ENCODE measurements around the gene TAAR8.

The TAAR8 gene

GRCh38 chr6:132552372-132552771 is at the start of gene TAAR8:
Gene TAAR8 (plus strand): TSS chr6:132552672. CDS start chr6:132552693, 21 bp downstream.
- no peak within 1 kb of the TSS for H3K9ac ChIP-seq (ENCODE audit: low read length)
- H3K27ac ChIP-seq (ENCODE audit: low read depth, low read length, poor library complexity, severe bottlenecking), result no peak within 1 kb of the TSS
- H3K4me2 ChIP-seq (ENCODE audit: low read length), result no peak within 1 kb of the TSS
- no peaks in the 10 kb centered on the region for H3K79me2 ChIP-seq (ENCODE audit: insufficient read depth, low read length)
- H3K27me3 ChIP-seq (ENCODE audit: insufficient read depth, low read length), result no peaks in the 10 kb centered on the region
- no peaks in the 10 kb centered on the region for H3K36me3 ChIP-seq (ENCODE audit: insufficient read depth, low read length)
- TF ChIP-seq CTCF (IDR thresholded peaks at IDR 0.05; ENCODE audit: low read length) (no peak), EZH2 (IDR thresholded peaks at IDR 0.05; ENCODE audit: borderline replicate concordance, low read length) (no peak)
- no peak within 1 kb of the TSS for H3K4me3 ChIP-seq (ENCODE audit: low read depth, low read length, poor library complexity, severe bottlenecking)
- no peak within 1 kb of the TSS for H2AFZ ChIP-seq (ENCODE audit: low read length)
- H3K9me3 ChIP-seq (ENCODE audit: low read length), result no peaks in the 10 kb centered on the region
- no peaks in the 10 kb centered on the region for H4K20me1 ChIP-seq (ENCODE audit: insufficient read depth, low read length)
- H3K9me2 ChIP-seq (ENCODE audit: low read depth, low read length), result no peaks in the 10 kb centered on the region
- H3K4me1 ChIP-seq (ENCODE audit: insufficient read depth, low read length, severe bottlenecking), result no peaks in the 10 kb centered on the region
- no peaks in the 10 kb centered on the region for H3F3A ChIP-seq (ENCODE audit: insufficient read depth, low read length)

GRCh38 chr6:132504757-132505156 is 47.7 kb upstream of the TAAR8 start:
- H3K9me3 ChIP-seq (ENCODE audit: low read length), result no peaks in the 10 kb centered on the region
- no peaks in the 10 kb centered on the region for H4K20me1 ChIP-seq (ENCODE audit: insufficient read depth, low read length)
- TF ChIP-seq EZH2 (IDR thresholded peaks at IDR 0.05; ENCODE audit: borderline replicate concordance, low read length) (no peak), CTCF (IDR thresholded peaks at IDR 0.05; ENCODE audit: low read length) (no peak)
- H3K9me2 ChIP-seq (ENCODE audit: low read depth, low read length), result no peaks in the 10 kb centered on the region
- H3K27me3 ChIP-seq (ENCODE audit: insufficient read depth, low read length), result no peaks in the 10 kb centered on the region
- no peaks in the 10 kb centered on the region for H3F3A ChIP-seq (ENCODE audit: insufficient read depth, low read length)
- peak overlapping the region; percentile 20; the same call in 1 of the 2 replicates for H3K4me2 ChIP-seq (ENCODE audit: low read length)
- H3K9ac ChIP-seq (ENCODE audit: low read length), result peak overlapping the region; percentile 0; the same call in 1 of the 2 replicates
- H3K79me2 ChIP-seq (ENCODE audit: insufficient read depth, low read length), result peaks cover 61% of the 10 kb centered on the region
- H3K36me3 ChIP-seq (ENCODE audit: insufficient read depth, low read length), result peaks cover 58% of the 10 kb centered on the region
- peak overlapping the region; percentile 25 for H3K4me3 ChIP-seq (ENCODE audit: low read depth, low read length, poor library complexity, severe bottlenecking)
- H3K27ac ChIP-seq (ENCODE audit: low read depth, low read length, poor library complexity, severe bottlenecking), result peak overlapping the region; percentile 60
- peaks cover 80% of the 10 kb centered on the region for H3K4me1 ChIP-seq (ENCODE audit: insufficient read depth, low read length, severe bottlenecking)
- no peak overlapping the region for H2AFZ ChIP-seq (ENCODE audit: low read length)

GRCh38 chr6:132505158-132505557 is 47.3 kb upstream of the TAAR8 start:
- Histone ChIP-seq H3K9ac (ENCODE audit: low read length) (no peak overlapping the region; the same call in 1 of the 2 replicates), H3K4me2 (ENCODE audit: low read length) (peak overlapping the region; percentile 20; the same call in 1 of the 2 replicates), H3K36me3 (ENCODE audit: insufficient read depth, low read length) (peaks cover 54% of the 10 kb centered on the region), H3K9me3 (ENCODE audit: low read length) (no peaks in the 10 kb centered on the region), H3K27ac (ENCODE audit: low read depth, low read length, poor library complexity, severe bottlenecking) (peak overlapping the region; percentile 60), H3K27me3 (ENCODE audit: insufficient read depth, low read length) (no peaks in the 10 kb centered on the region), H3K4me3 (ENCODE audit: low read depth, low read length, poor library complexity, severe bottlenecking) (peak overlapping the region; percentile 25), H2AFZ (ENCODE audit: low read length) (no peak overlapping the region), H4K20me1 (ENCODE audit: insufficient read depth, low read length) (no peaks in the 10 kb centered on the region), H3K79me2 (ENCODE audit: insufficient read depth, low read length) (peaks cover 65% of the 10 kb centered on the region), H3K9me2 (ENCODE audit: low read depth, low read length) (no peaks in the 10 kb centered on the region), H3K4me1 (ENCODE audit: insufficient read depth, low read length, severe bottlenecking) (peaks cover 80% of the 10 kb centered on the region), H3F3A (ENCODE audit: insufficient read depth, low read length) (no peaks in the 10 kb centered on the region)
- no peak for TF ChIP-seq EZH2 (IDR thresholded peaks at IDR 0.05; ENCODE audit: borderline replicate concordance, low read length)
- no peak for TF ChIP-seq CTCF (IDR thresholded peaks at IDR 0.05; ENCODE audit: low read length)
